Measurements from ENCODE around the gene GRID2. TPM values are rescaled to one million over a fixed set of nuclear protein-coding genes. Genes with fewer than 3 reads are reported as not detected.

GRID2 gene
- total and polyA plus RNA-seq, 8 donors, result 6.4 TPM; not detected in 7

DNA sequence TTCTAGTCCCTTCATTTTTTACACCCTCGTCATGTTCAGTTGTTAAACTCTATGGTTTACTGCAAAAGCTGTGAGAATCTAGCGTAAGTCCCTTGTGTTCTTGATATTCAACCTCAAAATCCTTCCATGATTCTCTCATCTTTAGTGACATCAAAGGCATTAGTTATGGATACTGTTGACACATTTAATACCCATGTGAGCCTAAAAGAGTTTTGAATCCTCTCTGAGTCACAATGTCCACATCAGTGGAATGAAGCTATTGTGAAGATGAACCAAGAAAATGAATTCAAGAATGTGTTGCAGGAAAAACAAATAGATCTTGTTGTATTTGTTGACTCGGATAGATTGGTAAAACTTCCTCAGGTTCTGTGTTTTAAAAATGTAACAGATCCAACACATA is 1130.1 kb downstream of the GRID2 start:
- Histone ChIP-seq H3K9me3 (no peaks in the 10 kb centered on the region), H3K27me3 (no peaks in the 10 kb centered on the region), H3K36me3 (no peaks in the 10 kb centered on the region), H3K4me3 (no peak overlapping the region), H3K27ac (no peak overlapping the region), H3K4me1 (no peaks in the 10 kb centered on the region)
- no peak for DNase-seq
- WGBS, 5 donors, result 86 to 93% (median 91%) methylated on average over 3 of the region's 3 CpGs
- intact Hi-C loops (cut with DNase I; ENCODE audit: low total_unique reads), result no loop called here
- TF ChIP-seq POLR2A (IDR thresholded peaks at IDR 0.05) (no peak), POLR2AphosphoS5 (IDR thresholded peaks at IDR 0.05) (no peak)

DNA sequence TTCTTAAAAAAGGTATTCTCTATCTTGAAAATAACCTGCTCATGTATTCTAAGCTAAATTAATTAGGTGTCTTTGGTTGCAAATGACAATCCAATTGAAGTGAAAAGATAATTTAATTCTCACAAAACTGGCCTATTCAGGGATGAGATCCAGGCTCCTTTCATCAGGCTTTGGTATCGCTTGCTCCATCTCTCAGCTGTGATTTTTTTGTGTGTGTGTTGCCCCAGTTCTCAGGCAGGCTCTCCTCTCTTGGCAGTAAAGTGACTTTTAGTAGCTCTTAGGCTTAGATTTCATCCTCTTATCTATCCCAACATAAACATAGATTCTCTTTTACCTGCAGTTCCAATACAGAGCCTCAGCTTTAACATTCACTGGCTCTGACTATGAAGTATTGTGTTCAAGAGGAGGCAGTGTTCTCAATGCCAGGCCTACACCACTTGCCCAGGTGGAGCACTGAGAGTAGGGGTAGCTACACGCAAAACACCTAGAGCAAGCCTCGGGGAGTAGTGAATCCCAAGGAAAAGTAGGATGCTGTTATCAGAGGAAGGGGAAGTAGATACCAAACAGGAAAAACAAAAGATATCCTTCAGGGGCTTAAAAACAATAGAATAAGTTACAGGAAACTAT is 1132.3 kb downstream of the GRID2 start:
- Histone ChIP-seq H3K27me3 (no peaks in the 10 kb centered on the region), H3K4me3 (no peak overlapping the region), H3K4me1 (no peaks in the 10 kb centered on the region), H3K27ac (no peak overlapping the region), H3K9me3 (no peaks in the 10 kb centered on the region), H3K36me3 (no peaks in the 10 kb centered on the region)
- intact Hi-C loops (cut with DNase I; ENCODE audit: low total_unique reads), result no loop called here
- no peak for DNase-seq
- 72 to 82% (median 75%) methylated on average over 3 of the region's 3 CpGs for WGBS, 5 donors
- no peak for TF ChIP-seq EP300 (IDR thresholded peaks at IDR 0.05)
- TF ChIP-seq POLR2A (IDR thresholded peaks at IDR 0.05), result no peak
- no peak for TF ChIP-seq POLR2AphosphoS5 (IDR thresholded peaks at IDR 0.05)
- TF ChIP-seq, protein P1, sequence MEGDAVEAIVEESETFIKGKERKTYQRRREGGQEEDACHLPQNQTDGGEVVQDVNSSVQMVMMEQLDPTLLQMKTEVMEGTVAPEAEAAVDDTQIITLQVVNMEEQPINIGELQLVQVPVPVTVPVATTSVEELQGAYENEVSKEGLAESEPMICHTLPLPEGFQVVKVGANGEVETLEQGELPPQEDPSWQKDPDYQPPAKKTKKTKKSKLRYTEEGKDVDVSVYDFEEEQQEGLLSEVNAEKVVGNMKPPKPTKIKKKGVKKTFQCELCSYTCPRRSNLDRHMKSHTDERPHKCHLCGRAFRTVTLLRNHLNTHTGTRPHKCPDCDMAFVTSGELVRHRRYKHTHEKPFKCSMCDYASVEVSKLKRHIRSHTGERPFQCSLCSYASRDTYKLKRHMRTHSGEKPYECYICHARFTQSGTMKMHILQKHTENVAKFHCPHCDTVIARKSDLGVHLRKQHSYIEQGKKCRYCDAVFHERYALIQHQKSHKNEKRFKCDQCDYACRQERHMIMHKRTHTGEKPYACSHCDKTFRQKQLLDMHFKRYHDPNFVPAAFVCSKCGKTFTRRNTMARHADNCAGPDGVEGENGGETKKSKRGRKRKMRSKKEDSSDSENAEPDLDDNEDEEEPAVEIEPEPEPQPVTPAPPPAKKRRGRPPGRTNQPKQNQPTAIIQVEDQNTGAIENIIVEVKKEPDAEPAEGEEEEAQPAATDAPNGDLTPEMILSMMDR (IDR thresholded peaks at IDR 0.05), result no peak

DNA sequence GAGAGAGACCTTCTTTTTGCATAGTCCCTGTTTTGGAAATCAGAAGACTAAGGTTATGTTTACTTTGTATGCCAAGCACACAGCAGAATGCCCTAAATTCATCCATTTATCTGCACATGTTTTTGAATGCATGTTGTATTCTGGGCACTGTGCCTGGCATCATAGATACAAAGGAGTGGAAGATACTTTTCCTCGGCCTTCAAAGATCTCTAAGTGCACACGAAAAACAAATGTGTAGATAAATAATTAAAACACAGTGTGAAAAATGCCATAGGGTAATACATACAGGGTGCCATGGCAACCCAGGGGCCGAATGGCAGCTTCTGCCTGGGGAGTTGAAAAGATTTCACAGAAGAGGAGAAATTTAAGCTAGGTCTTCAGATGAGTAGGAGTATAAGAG is 1134.2 kb downstream of the GRID2 start:
- Histone ChIP-seq H3K4me3 (no peak overlapping the region), H3K4me1 (no peaks in the 10 kb centered on the region), H3K27me3 (no peaks in the 10 kb centered on the region), H3K9me3 (no peaks in the 10 kb centered on the region), H3K27ac (no peak overlapping the region), H3K36me3 (no peaks in the 10 kb centered on the region)
- DNase-seq, result no peak
- intact Hi-C loops (cut with DNase I; ENCODE audit: low total_unique reads), result no loop called here
- 68 to 83% (median 76%) methylated on average over 3 of the region's 3 CpGs for WGBS, 5 donors
- TF ChIP-seq POLR2AphosphoS5 (IDR thresholded peaks at IDR 0.05) (no peak), POLR2A (IDR thresholded peaks at IDR 0.05) (no peak), EP300 (IDR thresholded peaks at IDR 0.05) (no peak)
- TF ChIP-seq, protein P1 (IDR thresholded peaks at IDR 0.05), result no peak

DNA sequence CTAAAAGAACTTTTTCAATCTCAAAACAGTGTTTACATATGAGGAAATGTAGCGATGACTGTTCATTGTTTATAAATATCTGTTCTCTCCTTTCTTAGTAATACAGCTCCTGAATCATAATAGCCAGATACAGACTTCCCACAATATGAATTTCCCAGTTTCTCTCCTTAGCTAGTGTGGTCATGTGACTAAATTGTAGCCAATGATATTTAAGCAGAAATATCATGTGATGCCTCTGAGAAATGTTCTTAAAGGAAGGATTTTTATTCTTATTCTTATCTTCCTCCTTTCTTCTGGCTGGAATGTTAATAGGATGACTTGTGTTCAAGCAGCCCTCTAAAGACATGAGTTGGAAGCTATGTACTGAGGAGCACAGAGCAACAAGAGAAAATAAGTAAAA is 1141.1 kb downstream of the GRID2 start:
- TF ChIP-seq POLR2AphosphoS5 (IDR thresholded peaks at IDR 0.05), result no peak
- DNase-seq, result no peak
- H3K36me3 ChIP-seq, result no peaks in the 10 kb centered on the region
- intact Hi-C loops (cut with DNase I; ENCODE audit: low total_unique reads), result no loop called here
- 78 to 90% (median 79%) methylated on average over 1 of the region's 1 CpG for WGBS, 5 donors
- no peaks in the 10 kb centered on the region for H3K9me3 ChIP-seq
- no peak overlapping the region for H3K4me3 ChIP-seq
- no peak overlapping the region for H3K27ac ChIP-seq
- H3K4me1 ChIP-seq, result no peaks in the 10 kb centered on the region
- no peaks in the 10 kb centered on the region for H3K27me3 ChIP-seq

DNA sequence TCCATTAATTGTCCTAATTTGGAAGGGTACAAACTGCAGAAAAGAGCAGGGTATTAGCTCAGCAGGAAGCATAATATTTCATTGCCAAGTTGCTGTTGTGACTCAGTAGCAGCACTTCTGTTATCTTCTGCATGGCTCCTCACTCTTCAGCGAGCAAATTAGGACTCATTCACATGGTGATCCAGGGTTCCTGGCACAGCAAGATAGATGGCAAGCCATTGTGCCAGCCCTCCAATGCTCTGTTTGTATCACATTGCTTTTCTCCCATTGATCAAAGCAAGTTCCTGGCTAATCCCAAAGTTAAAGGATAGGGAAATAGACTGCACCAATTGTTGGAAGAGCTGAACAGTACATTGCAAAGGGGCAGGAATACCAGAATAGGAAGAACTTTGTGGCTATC is 1142.3 kb downstream of the GRID2 start:
- no peak for DNase-seq
- Histone ChIP-seq H3K9me3 (no peaks in the 10 kb centered on the region), H3K4me3 (no peak overlapping the region), H3K36me3 (no peaks in the 10 kb centered on the region), H3K27ac (no peak overlapping the region), H3K4me1 (no peaks in the 10 kb centered on the region), H3K27me3 (no peaks in the 10 kb centered on the region)
- intact Hi-C loops (cut with DNase I; ENCODE audit: low total_unique reads), result no loop called here
- 77 to 100% (median 83%) methylated on average over 1 of the region's 1 CpG for WGBS, 5 donors
- TF ChIP-seq EP300 (IDR thresholded peaks at IDR 0.05) (no peak), POLR2AphosphoS5 (IDR thresholded peaks at IDR 0.05) (no peak), POLR2A (IDR thresholded peaks at IDR 0.05) (no peak)
- TF ChIP-seq, protein P1 (IDR thresholded peaks at IDR 0.05), result no peak

All from stomach (tissue), 9 donors.